GM12892 (cell line): ENCODE data around the gene RASGRP2.

Source experiments
- POLR2A ChIP-seq: IDR thresholded peaks from 2 replicates; pipeline ENCODE4 v1.6.1; 2011; ENCODE audit warnings: low read depth, low read length, control low read depth
- POLR2AphosphoS5 ChIP-seq: IDR thresholded peaks from 2 replicates; pipeline ENCODE4 v1.6.1; 2011; ENCODE audit warnings: low read depth, low read length, control low read depth

GRCh38 chr11:64729851-64730382 lies 14.0 kb downstream of the RASGRP2 start:
- TF ChIP-seq POLR2AphosphoS5 (no peak), POLR2A (no peak)
